Astrocyte (in vitro differentiated cells and primary cell): ENCODE results near the gene SMIM12.

Experiments used
- CTCF ChIP-seq: IDR thresholded peaks from 2 replicates; pipeline ENCODE4 v1.5.1; 2011; ENCODE audit warnings: low read depth, mild to moderate bottlenecking, inconsistent platforms, low read length, moderate library complexity; ENCODE audit not compliant: insufficient read depth
- EZH2 ChIP-seq: IDR thresholded peaks from 2 replicates; pipeline ENCODE4 v1.6.1; 2012; ENCODE audit warnings: mild to moderate bottlenecking, low read length, inconsistent platforms; ENCODE audit not compliant: insufficient read depth

DNA sequence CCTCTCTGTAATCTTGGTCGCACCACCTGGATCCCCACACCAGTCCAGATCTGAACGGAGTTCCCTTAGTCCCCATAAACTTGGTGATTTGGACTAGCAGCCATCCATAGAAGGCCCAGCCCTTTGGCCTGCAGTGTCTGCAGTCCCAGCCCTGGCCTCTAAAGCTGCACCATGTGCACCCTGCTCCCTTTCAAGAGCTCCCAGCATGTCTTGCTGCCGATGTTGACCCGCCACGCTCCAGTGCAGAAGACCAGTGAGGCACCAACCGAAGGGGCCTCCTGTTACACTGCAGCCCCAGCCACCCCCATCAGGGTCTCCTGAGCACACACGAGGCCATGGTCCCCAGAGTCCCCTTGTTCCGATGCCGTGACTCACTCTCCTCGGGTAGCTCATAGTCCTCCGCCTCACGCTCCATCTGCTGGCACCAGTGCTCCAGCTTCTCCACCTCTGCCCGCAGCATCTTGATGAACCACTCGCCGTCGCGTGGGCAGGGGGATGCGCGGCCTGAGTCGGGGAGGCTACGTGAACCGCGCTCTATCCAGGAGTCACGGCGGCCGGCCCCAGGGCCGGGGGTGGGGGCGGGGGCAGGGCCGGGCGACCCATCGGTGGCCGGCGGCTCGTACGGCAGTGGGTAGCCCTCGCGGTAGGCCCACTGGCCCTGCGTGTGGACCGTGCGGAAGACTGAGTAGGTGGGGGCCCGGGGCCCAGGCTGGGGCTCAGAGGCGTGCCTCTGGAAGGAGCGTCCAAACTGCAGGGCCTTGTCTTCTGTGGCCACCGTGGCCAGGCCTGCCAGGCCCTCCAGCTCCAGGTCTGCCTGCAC lies 8.9 kb upstream of the SMIM12 start:
- TF ChIP-seq CTCF (no peak), EZH2 (no peak)
